Stimulated activated CD8-positive, alpha-beta memory T cell treated with anti-CD3 and anti-CD28 coated beads, Interleukin-4, amount 100 ng/mL, for 4 hours (primary cell): ENCODE data around the gene HYCC1.
A peak's percentile ranks its signal among the peaks of the same experiment; 100 is the strongest.
"Not testable (repeated sequence)": the region's sequence is repeated elsewhere in the genome, so short reads cannot be mapped to it uniquely, and the experiment has no call there.

Experiments
- DNase-seq, 2 donors: peaks; one replicate each; pipeline ENCODE4 v3.0.0-alpha.2; 2020; ENCODE audit warnings: low read depth in 2 of 2, low spot score in 1 of 2

The HYCC1 gene

DNA sequence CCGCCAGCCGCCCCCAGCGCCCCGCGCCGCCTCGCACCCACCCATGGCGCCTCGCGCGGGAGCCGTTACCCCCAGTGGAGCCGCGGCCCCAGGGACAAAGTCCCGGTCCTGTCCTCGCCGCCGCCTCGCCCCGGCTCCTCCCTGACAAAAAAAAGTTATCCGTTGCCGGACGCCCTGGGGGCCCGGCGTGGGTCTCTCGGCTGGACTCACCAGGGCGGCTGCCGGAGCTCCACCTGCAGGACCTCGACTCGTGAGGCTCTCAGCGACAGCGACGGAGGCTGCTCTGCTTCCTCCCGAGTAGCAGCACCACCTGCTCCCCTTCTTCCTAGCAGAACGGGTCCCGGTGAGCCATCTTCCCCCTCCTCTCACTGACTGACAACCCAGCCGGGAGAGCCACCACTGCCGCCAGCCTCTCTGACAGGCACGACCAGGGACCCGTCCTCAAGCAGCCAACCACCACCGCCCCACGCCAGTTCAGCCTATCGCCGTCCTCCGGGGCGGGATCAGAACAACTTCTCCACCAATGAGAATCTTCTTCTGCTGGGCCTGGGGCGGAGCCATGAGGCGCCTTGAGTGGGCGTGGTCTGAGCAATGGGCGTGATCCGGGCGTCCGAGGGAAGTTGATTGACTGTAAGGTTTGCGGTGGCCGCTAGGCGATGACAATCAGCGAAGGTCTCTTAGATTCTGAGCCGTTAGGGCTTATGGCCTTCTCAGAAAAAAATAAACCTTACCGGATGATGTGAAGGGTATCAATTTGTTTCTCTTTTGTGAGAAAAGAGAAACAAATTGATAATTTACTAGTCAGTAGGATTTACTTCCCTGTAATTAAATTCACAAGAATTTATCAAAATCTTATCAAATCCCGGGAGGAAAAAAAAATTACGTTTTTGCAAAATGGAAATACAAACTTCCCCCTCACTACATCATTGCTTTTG, at the start of gene HYCC1:
Gene HYCC1 (minus strand): TSS at position 416 of the 935 bp plus-strand sequence. CDS start 23,019 bp downstream, outside the sequence.
- peak; percentile 96 to 97 for DNase-seq

DNA sequence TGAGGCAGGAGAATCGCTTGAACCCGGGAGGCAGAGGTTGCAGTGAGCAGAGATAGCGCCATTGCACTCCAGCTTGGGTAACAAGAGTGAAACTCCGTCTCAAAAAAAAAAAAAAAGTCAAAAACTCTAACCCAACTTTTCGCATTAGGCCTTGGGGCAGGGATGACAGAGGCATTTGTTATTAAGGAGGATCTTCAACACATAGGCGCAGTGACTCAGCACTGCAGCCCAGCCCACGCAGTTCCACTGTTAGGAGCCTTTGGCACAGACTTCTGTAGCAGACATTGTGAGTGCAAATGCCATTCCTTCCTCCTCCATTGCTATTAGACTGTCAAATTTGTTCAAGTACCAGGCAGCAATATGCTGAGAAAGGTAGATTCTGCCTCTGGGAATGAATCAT, 48.5 kb upstream of the HYCC1 start:
- no peak for DNase-seq

DNA sequence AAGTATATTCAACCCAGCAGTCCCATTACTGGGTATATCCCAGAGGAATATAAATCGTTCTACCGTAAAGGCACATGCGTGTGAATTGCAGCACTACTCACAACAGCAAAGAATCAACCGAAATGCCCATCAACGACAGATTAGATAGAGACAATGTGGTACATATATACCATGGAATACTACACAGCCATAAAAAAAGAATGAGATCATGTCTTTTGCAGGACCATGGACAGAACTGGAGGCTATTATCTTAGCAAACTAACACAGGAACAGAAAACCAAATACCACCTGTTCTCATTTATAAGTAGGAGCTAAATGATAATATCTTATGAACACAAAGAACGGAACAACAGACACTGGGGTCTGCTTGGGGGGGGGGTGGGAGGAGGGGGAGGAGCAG, 47.4 kb upstream of the HYCC1 start:
- no peak for DNase-seq

DNA sequence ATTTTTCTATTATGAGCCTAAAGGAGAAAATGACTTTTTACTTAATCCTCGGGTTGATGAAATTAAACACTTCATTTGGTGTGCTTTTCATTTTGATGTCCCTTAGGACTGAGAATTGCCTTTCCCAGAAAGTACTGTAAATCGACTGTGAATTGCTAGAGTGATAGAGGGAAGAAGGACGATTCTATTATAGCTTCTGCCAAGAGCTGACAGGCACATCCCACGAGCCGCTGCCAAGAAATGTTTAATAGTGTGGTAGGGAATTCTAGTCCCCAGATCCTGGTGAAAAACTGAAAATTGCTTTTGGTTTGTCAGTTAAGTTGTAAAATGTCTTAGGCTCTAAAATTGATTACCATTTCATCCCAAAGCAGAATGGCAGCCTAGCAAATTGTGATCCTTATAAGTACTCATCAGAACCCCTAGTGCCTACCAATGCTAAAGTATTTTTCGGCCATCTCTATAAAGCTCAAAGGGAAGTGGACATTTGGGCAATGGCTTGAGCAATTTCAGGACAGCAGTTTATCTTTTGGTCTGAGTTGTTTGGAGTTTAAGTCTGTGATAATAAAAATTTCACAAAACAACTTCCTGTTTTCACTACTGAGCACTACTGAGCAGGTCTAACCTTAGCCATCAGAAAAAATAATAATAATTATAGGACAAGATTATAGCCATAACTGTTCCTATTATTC, 44.6 kb upstream of the HYCC1 start:
- no peak for DNase-seq

DNA sequence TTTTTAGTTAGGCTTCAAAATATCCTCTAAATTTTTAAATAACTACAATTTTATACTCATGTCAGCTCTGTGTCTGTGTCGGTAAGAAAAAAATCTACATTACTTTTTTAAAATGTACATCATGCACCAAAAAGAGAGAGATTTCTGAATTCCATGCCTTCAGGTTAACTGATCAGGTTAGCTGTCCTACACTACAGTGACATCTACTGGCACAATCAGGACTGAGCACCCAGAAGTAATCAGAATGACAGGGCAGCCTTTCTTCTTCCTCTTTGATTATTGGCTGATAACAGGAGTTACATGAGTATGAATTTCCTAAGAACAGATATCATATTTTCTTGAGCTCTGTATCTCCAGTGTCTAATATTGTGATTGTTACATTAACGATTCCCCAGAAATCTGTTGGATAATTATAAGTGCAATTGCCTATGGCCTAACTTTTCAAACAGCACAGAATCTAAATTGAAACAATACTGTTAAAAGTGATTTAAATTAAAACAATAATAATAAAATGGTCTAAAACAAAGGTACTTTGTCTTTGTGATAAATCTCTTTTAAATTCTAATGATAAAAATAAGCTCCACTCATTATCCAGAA, 41.8 kb upstream of the HYCC1 start:
- peak in 1 of 2 donors; percentile 9 for DNase-seq

DNA sequence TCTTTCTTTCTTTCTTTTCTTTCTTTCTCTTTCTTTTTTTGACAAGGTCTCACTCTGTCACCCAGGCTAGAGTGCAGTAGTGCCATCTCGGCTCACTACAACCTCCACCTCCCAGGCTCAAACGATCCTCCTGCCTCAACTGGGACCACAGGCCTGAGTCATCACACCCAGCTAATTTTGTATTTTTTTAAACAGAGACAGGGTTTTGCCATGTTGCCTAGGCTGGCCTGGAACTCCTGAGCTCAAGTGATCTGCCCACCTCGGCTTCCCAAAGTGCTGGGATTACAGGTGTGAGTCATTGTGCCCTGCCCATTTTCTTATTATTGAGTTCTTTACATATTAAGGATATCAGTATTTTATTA, 37.2 kb upstream of the HYCC1 start:
- not testable (repeated sequence) for DNase-seq

DNA sequence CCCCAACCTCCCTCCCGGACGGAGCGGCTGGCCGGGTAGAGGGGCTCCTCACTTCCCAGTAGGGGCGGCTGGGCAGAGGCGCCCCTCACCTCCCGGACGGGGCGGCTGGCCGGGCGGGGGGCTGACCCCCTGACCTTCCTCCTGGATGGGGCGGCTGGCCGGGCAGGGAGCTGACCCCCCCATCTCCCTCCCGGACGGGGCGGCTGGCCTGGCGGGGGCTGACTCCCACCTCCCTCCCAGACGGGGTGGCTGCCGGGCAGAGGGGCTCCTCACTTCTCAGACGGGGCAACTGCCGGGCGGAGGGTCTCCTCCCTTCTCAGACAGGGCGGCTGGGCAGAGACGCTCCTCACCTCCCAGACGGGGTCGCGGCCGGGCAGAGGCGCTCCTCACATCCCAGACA, 32.4 kb upstream of the HYCC1 start:
- DNase-seq = not testable (repeated sequence)

DNA sequence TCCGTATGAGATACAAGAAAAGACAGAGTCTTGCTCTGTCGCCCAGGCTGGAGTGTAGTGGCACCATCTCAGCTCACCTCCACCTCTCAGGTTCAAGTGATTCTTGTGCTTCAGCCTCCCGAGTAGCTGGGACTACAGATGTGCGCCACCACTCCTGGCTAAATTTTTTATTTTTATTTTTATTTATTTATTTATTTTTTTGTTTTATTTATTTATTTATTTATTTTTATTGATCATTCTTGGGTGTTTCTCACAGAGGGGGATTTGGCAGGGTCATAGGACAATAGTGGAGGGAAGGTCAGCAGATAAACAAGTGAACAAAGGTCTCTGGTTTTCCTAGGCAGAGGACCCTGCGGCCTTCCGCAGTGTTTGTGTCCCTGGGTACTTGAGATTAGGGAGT, 31.2 kb upstream of the HYCC1 start:
- DNase-seq = not testable (repeated sequence)

DNA sequence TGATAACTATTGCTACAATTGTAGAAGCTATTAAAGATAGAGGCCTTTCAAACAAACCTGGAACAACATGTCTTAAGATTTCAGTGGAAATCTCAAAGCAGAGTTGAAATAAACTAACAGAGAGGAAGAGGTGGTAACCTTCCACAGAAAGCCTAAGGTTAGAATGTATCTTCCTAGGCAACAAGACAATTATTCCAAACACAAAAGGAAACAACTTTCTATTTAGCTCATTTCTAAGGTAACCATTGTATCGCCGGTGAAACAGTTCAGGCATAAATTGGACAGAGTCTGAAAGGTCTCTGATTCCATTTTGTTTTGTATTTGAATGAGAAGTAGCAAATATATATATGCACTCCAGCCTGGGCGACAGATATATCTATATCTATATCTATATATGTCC, 30.7 kb upstream of the HYCC1 start:
- DNase-seq = no peak

DNA sequence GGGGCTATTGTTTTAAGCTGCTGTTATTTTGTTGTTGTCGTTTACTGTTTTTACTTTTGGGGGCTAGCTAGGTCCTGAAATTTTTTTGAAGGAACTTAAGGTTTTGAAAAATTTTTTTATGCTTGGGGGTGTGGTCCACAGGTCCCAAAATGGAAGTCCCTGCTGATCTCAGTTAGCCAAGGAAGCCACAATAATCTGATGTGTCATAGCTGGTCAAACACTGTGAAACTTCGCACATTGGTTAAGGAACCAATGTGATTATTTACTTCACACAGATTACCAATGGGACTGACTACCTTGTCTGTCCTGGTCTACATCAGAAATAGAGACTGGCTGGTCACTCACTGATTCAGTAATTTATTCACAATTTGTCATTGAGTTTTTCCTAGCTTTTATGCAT, 29.5 kb upstream of the HYCC1 start:
- DNase-seq = no peak

DNA sequence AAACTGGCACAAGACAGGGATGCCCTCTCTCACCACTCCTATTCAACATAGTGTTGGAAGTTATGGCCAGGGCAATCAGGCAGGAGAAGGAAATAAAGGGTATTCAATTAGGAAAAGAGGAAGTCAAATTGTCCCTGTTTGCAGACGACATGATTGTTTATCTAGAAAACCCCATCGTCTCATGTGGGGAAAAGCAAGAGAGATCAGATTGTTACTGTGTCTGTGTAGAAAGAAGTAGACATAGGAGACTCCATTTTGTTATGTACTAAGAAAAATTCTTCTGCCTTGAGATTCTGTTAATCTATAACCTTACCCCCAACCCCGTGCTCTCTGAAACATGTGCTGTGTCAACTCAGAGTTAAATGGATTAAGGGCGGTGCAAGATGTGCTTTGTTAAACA, 25.7 kb upstream of the HYCC1 start:
- not testable (repeated sequence) for DNase-seq

DNA sequence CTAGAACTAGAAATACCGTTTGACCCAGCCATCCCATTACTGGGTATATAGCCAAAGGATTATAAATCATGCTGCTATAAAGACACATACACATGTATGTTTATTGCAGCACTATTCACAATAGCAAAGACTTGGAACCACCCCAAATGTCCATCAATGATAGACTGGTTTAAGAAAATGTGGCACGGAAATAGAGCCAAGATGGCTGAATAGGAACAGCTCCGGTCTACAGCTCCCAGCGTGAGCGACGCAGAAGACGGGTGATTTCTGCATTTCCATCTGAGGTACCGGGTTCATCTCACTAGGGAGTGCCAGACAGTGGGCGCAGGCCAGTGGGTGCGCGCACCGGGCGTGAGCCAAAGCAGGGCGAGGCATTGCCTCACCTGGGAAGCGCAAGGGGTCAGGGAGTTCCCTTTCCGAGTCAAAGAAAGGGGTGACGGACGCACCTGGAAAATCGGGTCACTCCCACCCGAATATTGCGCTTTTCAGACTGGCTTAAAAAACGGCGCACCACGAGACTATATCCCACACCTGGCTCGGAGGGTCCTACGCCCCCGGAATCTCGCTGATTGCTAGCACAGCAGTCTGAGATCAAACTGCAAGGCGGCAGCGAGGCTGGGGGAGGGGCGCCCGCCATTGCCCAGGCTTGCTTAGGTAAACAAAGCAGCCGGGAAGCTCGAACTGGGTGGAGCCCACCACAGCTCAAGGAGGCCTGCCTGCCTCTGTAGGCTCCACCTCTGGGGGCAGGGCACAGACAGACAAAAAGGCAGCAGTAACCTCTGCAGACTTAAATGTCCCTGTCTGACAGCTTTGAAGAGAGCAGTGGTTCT, 21.8 kb upstream of the HYCC1 start:
- DNase-seq = not testable (repeated sequence)

DNA sequence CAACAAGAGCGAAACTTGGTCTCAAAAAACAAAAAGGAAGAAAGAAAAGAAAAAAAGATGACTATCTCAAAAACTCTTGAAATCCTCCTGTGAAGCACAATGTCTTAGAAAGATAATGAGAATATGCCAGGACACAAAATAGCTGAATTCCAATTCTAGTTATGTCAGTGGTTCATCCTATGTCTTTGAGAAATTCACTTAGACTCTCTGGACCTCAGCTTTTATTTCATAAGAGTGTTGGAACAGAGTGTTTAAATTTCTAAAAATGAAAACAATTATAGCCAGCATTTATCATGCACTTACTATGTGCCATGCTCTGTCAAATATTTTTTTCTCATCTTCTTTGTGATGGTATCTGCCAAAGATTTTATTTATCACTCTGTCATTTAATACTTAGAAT, 13.3 kb upstream of the HYCC1 start:
- no peak for DNase-seq

DNA sequence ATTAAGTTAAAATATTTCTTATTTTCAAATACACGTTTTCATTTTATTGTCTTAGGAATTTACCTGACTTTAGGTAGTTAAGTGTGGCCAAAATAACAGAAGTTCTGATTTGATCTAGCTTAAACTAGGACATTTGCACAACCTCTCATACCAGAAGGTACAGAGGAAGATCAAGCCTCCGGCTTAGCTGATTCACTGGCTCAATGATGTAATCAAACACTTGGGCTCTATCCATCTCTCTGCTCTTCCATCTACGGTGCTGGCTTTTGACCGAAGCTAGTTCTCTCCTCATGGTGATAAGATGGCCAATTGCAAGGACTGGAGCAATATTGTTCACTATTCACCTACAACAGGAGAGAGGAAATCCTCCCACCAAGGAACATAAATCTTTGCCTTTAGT, 12.2 kb upstream of the HYCC1 start:
- no peak for DNase-seq

DNA sequence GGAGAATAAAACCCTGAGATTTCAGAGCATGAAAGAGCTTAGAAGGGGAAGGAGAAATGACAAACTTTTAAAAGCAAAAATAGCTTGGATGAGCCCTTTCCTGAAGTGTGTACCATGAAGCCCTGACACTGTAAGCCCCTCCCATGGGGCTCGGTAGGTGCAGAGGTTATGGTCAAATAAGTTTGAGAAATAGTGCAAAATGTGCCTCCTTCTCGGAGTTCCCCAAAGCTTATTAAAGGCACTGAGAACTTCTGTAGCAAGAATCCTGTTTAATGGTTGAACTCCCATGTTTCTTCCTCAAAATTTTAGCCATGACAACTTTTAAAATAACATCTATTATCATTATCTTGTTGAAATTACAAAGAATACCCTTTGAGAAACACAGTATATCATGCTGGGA, 10.5 kb upstream of the HYCC1 start:
- no peak for DNase-seq

DNA sequence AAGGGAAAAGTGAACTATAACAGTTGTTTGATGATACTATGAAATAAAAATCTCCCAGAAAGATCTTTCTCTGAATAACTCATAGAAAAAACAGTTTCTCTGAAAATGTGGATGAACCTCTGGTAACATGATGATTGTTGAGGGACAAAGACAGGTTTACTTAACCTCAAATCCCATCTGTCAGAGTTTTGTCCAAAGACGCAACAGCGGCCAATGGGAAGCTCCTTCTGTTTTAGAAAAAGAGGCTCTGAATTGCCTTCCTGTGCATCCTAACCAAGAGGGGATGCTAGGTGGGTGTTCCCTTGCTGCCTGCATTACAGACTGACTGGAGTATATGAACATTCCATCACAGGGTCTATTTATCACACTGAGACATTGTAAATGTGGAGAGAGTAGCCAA, 8.9 kb upstream of the HYCC1 start:
- no peak for DNase-seq

DNA sequence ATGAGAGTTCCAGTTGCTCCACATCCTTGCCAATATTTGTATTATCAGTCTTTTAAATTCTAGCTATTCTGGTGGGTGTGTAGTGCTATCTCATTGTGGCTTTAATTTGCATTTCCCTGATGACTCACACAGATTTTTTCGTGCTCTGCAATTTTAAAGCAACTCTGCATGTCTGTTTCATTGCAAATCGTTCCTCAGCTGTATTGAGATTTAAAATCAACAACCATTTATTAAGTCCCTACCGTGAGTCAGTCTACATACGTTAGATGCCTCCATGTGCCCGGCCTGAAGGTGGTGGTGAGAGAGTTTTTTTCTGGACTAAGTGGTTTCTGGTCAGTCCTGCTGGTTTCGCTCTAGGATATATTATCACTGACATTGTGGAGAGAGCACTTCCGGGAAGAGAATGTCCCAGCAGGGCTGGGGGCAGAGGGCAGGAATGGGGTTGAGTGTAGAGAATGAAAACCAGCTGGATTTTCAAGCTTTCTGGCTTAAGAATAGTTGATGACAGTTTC, 8.4 kb upstream of the HYCC1 start:
- DNase-seq = no peak

DNA sequence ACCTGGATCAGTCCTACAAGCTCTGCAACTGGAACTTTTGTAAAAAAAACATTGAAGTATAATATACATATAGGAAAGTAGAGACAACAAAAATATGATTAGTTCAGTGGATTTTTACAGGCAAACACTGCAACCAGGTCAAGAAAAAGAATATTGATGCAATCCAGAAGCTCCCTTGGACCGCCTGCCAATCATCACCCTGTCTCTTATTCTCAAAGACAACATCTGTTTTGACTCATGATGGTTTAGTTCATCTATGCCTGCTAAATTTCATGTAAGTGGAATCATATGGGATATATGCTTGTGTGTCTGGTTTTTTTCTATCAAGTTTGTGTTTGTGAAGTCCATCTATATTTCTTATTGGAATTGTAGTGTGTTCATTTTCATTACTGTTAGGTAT, 7.7 kb upstream of the HYCC1 start:
- DNase-seq = no peak

DNA sequence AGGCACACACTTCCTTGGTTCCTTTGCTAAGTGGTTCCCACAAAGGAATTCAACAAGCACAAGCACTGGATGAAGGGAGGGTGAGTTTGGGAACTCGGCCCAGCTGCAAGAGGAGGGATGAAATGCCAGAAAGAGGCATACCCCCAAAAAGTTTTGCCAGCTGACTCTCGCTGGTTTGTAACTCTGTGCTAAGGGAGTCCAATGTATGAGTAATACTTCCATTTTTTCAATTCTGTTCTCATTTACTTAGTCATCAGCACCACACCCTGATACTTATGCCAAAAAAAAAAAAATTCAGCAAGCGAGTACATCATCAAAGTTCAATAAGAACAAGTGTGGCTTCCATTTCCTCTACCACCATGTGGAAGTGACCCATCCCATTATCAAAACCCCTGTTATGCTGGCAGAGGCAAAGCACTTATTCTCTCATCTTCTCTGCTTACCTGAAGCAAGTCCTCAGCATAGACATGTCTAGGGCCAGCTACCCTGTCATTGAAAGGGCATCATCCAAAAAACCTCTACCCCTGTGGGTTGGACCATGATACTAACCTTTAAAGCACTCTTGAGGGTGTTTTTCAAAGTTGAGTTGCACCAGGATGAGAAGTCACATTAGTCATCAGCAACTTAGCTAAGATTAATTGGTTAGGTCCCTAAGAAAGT, 6.9 kb upstream of the HYCC1 start:
- DNase-seq = no peak

DNA sequence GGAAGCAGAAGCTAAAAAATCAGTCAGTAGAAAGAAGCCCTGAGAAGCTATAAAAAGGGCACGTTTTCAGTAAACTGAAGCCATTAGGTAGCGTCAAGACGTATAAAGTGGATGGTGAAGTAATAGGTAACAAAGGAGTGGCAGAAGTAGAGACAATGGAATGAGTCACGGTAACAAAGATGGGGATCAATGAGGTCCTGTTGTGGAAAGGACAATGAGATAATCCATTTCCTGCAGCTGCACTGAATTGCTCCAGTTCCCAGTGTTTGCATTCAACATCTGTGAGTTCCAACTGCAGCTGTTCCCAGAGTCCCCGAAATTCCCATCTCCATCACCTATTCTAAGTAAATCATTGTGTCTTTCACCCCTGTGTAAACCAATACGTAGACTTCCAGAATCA, 4.8 kb upstream of the HYCC1 start:
- DNase-seq = no peak
